ENCODE measurements around the gene GJB1. TPM values are rescaled to one million over a fixed set of nuclear protein-coding genes. Genes with fewer than 3 reads are reported as not detected.

Gene GJB1
- total RNA-seq, 1 experiment from 2014 or later: not detected

DNA sequence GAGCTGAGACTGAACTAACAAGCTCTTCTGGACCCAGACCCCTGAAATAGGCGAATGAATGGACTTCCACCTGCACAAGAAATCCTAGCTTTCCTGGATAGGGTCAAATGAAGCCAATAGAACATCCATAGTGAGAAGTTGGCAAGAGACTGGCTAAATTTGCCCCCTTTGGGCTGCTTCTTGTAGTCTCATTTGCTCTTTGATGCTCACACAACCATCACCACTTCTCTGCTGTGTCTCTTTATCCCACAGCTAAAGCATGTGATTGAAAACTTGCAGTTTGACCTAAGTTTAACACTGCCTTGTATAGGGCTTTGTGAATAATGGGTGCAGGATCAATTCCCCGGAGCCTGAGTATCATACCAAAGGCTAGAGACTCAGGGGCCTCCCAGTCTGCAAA, 40.2 kb upstream of the GJB1 start:
- peak overlapping the region; percentile 98 to 99 (median 99) for H3K27ac Mint-ChIP-seq
- no peak overlapping the region for H2BK15ac ChIP-seq (ENCODE audit: low read depth, low read length)
- no peak for DNase-seq
- H2AK5ac ChIP-seq (ENCODE audit: insufficient read length, low read length): no peak overlapping the region
- no peak overlapping the region for H3K23ac ChIP-seq (ENCODE audit: insufficient read length, low read depth, low read length)
- H3K36me3 Mint-ChIP-seq (ENCODE audit: insufficient read depth in 1 of 3, low read depth in 3 of 3): peaks cover 3 to 4% (median 3%) of the 10 kb centered on the region in 3 experiments
- H3K27ac ChIP-seq (ENCODE audit: insufficient read length, low read depth, low read length): peak overlapping the region; percentile 91
- H4K5ac ChIP-seq (ENCODE audit: insufficient read length, low read depth, low read length): no peak overlapping the region
- peak overlapping the region; percentile 86 for H3K18ac ChIP-seq (ENCODE audit: insufficient read length, low read depth, low read length)
- H3K4ac ChIP-seq (ENCODE audit: low read depth, low read length): no peak overlapping the region
- H3K9me3 ChIP-seq (ENCODE audit: control insufficient read depth, low read depth, low read length): peaks cover 5% of the 10 kb centered on the region
- H2BK120ac ChIP-seq (ENCODE audit: low read depth, low read length, poor library complexity, severe bottlenecking): no peak overlapping the region
- TF ChIP-seq, protein P1, sequence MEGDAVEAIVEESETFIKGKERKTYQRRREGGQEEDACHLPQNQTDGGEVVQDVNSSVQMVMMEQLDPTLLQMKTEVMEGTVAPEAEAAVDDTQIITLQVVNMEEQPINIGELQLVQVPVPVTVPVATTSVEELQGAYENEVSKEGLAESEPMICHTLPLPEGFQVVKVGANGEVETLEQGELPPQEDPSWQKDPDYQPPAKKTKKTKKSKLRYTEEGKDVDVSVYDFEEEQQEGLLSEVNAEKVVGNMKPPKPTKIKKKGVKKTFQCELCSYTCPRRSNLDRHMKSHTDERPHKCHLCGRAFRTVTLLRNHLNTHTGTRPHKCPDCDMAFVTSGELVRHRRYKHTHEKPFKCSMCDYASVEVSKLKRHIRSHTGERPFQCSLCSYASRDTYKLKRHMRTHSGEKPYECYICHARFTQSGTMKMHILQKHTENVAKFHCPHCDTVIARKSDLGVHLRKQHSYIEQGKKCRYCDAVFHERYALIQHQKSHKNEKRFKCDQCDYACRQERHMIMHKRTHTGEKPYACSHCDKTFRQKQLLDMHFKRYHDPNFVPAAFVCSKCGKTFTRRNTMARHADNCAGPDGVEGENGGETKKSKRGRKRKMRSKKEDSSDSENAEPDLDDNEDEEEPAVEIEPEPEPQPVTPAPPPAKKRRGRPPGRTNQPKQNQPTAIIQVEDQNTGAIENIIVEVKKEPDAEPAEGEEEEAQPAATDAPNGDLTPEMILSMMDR (conservative IDR thresholded peaks at IDR 0.05): no peak
- H2AFZ ChIP-seq (ENCODE audit: low read length): no peak overlapping the region
- H3K9me3 Mint-ChIP-seq: peaks cover 51 to 60% of the 10 kb centered on the region in 2 experiments
- H4K8ac ChIP-seq (replicated peaks; ENCODE audit: insufficient read length, low read depth, low read length): no peak overlapping the region
- no peaks in the 10 kb centered on the region for H3K27me3 ChIP-seq (ENCODE audit: insufficient read depth, low read length)
- WGBS (ENCODE audit: extremely low coverage, insufficient read length, low lambda C conversion rate): no CpG with 5 or more reads among the region's 2 CpGs
- peak overlapping the region; percentile 41 for H3K4me2 ChIP-seq (ENCODE audit: insufficient read depth, insufficient read length, low read length)
- H4K91ac ChIP-seq (ENCODE audit: insufficient read length, low read depth, low read length): peak overlapping the region; percentile 72
- H2BK12ac ChIP-seq (ENCODE audit: insufficient read length, low read depth, low read length): no peak overlapping the region
- H3K9ac ChIP-seq (ENCODE audit: extremely low read depth, insufficient read length, low read length): peak overlapping the region; percentile 35
- no peak overlapping the region for H3K56ac ChIP-seq (ENCODE audit: insufficient read length, low read depth, low read length)
- H4K20me1 ChIP-seq (ENCODE audit: control insufficient read depth, insufficient read depth, insufficient read length): no peaks in the 10 kb centered on the region
- H3K23me2 ChIP-seq (ENCODE audit: insufficient read length, low read depth, low read length, poor library complexity, severe bottlenecking): peaks cover 9% of the 10 kb centered on the region
- H3K27me3 Mint-ChIP-seq (ENCODE audit: low read depth): no peaks in the 10 kb centered on the region; the same call in none of the 2 replicates
- H3K4me1 Mint-ChIP-seq: peaks cover 18 to 23% of the 10 kb centered on the region in 2 experiments
- H3K4me1 ChIP-seq (ENCODE audit: insufficient read depth, low read length): peaks cover 4% of the 10 kb centered on the region
- H2BK5ac ChIP-seq (ENCODE audit: insufficient read length, low read length): no peak overlapping the region
- H3K14ac ChIP-seq (ENCODE audit: insufficient read depth, low read length): peak overlapping the region; percentile 39; the same call in 1 of the 2 replicates
- H3K79me2 ChIP-seq (ENCODE audit: insufficient read depth, low read length): no peaks in the 10 kb centered on the region
- no peaks in the 10 kb centered on the region for H3K79me1 ChIP-seq (ENCODE audit: insufficient read depth, low read depth, low read length, poor library complexity, severe bottlenecking)
- peak overlapping the region; percentile 67 to 81 for H3K4me3 Mint-ChIP-seq
- H2BK20ac ChIP-seq (ENCODE audit: low read depth, low read length, poor library complexity, severe bottlenecking): no peak overlapping the region
- no peak overlapping the region for H3T11ph ChIP-seq (ENCODE audit: low read length)

All from H9 (cell line).